Progenitor cell of endocrine pancreas (in vitro differentiated cells): ENCODE measurements around the gene FUBP3. TPM values are rescaled to one million over a fixed set of nuclear protein-coding genes. Genes with fewer than 3 reads are reported as not detected.

ENCODE experiments used
- DNase-seq: peaks from one replicate; pipeline ENCODE4 v3.0.0; 2021; ENCODE audit warnings: low spot score; ENCODE audit not compliant: unreplicated experiment
- H3K27ac Mint-ChIP-seq: 2 replicates; pipeline ENCODE4 v1.8.0; 2021; ENCODE audit warnings: mild to moderate bottlenecking, moderate library complexity, mixed read lengths
- H3K27me3 Mint-ChIP-seq: 2 replicates; pipeline ENCODE4 v1.8.0; 2021; ENCODE audit warnings: mixed read lengths
- H3K36me3 Mint-ChIP-seq: 2 replicates; pipeline ENCODE4 v1.8.0; 2022; ENCODE audit warnings: mixed read lengths; ENCODE audit not compliant: insufficient read depth
- H3K4me1 Mint-ChIP-seq: 2 replicates; pipeline ENCODE4 v1.8.0; 2021; ENCODE audit warnings: low read depth, mixed read lengths
- H3K4me3 Mint-ChIP-seq: 2 replicates; pipeline ENCODE4 v1.8.0; 2021; ENCODE audit warnings: low read depth, mild to moderate bottlenecking, moderate library complexity, mixed read lengths
- H3K9me3 Mint-ChIP-seq: 2 replicates; pipeline ENCODE4 v1.8.0; 2021; ENCODE audit warnings: low read depth, mixed read lengths
- CTCF ChIP-seq: fragments of 200-600 bp; sonication (generic); IDR thresholded peaks from one replicate; pipeline ENCODE4 v1.5.0; 2021; ENCODE audit warnings: antibody characterized with exemption, mild to moderate bottlenecking; ENCODE audit not compliant: unreplicated experiment
- total RNA-seq: library from RNA; stranded (reverse); gene quantifications from 2 replicates; pipeline ENCODE4 v1.2.1, GENCODE V29; 2021

FUBP3 gene
- total RNA-seq, 1 donor from 2014 or later, result 68.9 TPM

GRCh38 chr9:130575514-130575913 is 3.9 kb upstream of the FUBP3 start:
- no peak for DNase-seq
- peaks cover 3% of the 10 kb centered on the region for H3K27me3 Mint-ChIP-seq
- H3K9me3 Mint-ChIP-seq, result no peaks in the 10 kb centered on the region
- H3K4me1 Mint-ChIP-seq, result peaks cover 9% of the 10 kb centered on the region
- H3K4me3 Mint-ChIP-seq, result no peak overlapping the region
- TF ChIP-seq CTCF, result no peak
- H3K27ac Mint-ChIP-seq, result no peak overlapping the region
- no peaks in the 10 kb centered on the region for H3K36me3 Mint-ChIP-seq

GRCh38 chr9:130576176-130576575 is 3.2 kb upstream of the FUBP3 start:
- H3K4me3 Mint-ChIP-seq, result no peak overlapping the region
- TF ChIP-seq CTCF, result no peak
- no peaks in the 10 kb centered on the region for H3K36me3 Mint-ChIP-seq
- no peaks in the 10 kb centered on the region for H3K9me3 Mint-ChIP-seq
- no peak for DNase-seq
- no peak overlapping the region for H3K27ac Mint-ChIP-seq
- peaks cover 3% of the 10 kb centered on the region for H3K27me3 Mint-ChIP-seq
- peaks cover 14% of the 10 kb centered on the region for H3K4me1 Mint-ChIP-seq

- DNase-seq, result no peak
- H3K4me3 Mint-ChIP-seq, result peak overlapping the region; percentile 87
- peaks cover 3% of the 10 kb centered on the region for H3K27me3 Mint-ChIP-seq
- H3K9me3 Mint-ChIP-seq, result no peaks in the 10 kb centered on the region
- peak overlapping the region; percentile 91 for H3K27ac Mint-ChIP-seq
- peaks cover 14% of the 10 kb centered on the region for H3K4me1 Mint-ChIP-seq
- TF ChIP-seq CTCF, result no peak
- no peaks in the 10 kb centered on the region for H3K36me3 Mint-ChIP-seq
Measured at GRCh38 chr9:130579738-130580463, 524 bp downstream of the FUBP3 start.

GRCh38 chr9:130581766-130582165 is 2.4 kb downstream of the FUBP3 start:
- TF ChIP-seq CTCF, result no peak
- H3K27me3 Mint-ChIP-seq, result no peaks in the 10 kb centered on the region
- H3K9me3 Mint-ChIP-seq, result no peaks in the 10 kb centered on the region
- H3K4me1 Mint-ChIP-seq, result peaks cover 14% of the 10 kb centered on the region
- H3K4me3 Mint-ChIP-seq, result no peak overlapping the region
- H3K36me3 Mint-ChIP-seq, result no peaks in the 10 kb centered on the region
- no peak overlapping the region for H3K27ac Mint-ChIP-seq
- DNase-seq, result no peak

- Mint-ChIP-seq H3K27ac (no peak overlapping the region), H3K36me3 (no peaks in the 10 kb centered on the region)
Measured at GRCh38 chr9:130583271-130583670, 3.9 kb downstream of the FUBP3 start.

More at GRCh38 chr9:130583271-130583670, 3.9 kb downstream of the FUBP3 start:
- Mint-ChIP-seq H3K27me3 (no peaks in the 10 kb centered on the region), H3K4me3 (no peak overlapping the region), H3K4me1 (peaks cover 15% of the 10 kb centered on the region), H3K9me3 (no peaks in the 10 kb centered on the region)
- no peak for DNase-seq
- no peak for TF ChIP-seq CTCF
